A673 (cell line): ENCODE data around the gene WDR20.
"Not testable (repeated sequence)": the region's sequence is repeated elsewhere in the genome, so short reads cannot be mapped to it uniquely, and the experiment has no call there.

Experiments
- CTCF ChIP-seq: fragments of 300-800, 200-600 bp; sonication (generic); conservative IDR thresholded peaks from 2 replicates; pipeline ENCODE4 v1.5.1; 2017; ENCODE audit warnings: low read depth, mild to moderate bottlenecking, antibody characterized with exemption, low read length, moderate library complexity, mixed read lengths
- EZH2 ChIP-seq: fragments of 200-600 bp; sonication (generic); IDR thresholded peaks from 2 replicates; pipeline ENCODE4 v1.6.1; 2017; ENCODE audit warnings: borderline replicate concordance, low read depth, mild to moderate bottlenecking, mixed read lengths, antibody characterized with exemption, low read length; ENCODE audit not compliant: poor library complexity, severe bottlenecking

GRCh38 chr14:102172021-102172272 lies 32.2 kb downstream of the WDR20 start:
- not testable (repeated sequence) for TF ChIP-seq CTCF, EZH2
